ENCODE measurements around the gene TNIP1. TPM values are rescaled to one million over a fixed set of nuclear protein-coding genes. Genes with fewer than 3 reads are reported as not detected.

TNIP1 gene
- total and polyA plus RNA-seq, 2 experiments from 2014 or later = 57.0 to 64.6 TPM

GRCh38 chr5:151056379-151057325 lies 24.2 kb downstream of the TNIP1 start:
- Histone ChIP-seq H3K9me2 (replicated peaks; ENCODE audit: insufficient read depth) (no peaks in the 10 kb centered on the region), H3K4me1 (ENCODE audit: insufficient read depth) (peaks cover 6% of the 10 kb centered on the region), H3K27ac (no peak overlapping the region), H3K27me3 (no peaks in the 10 kb centered on the region), H3K4me3 (no peak overlapping the region), H4K20me1 (ENCODE audit: insufficient read depth, poor library complexity, severe bottlenecking) (no peaks in the 10 kb centered on the region), H2AFZ (no peak overlapping the region), H3K36me3 (replicated peaks; ENCODE audit: insufficient read depth, low read depth) (no peaks in the 10 kb centered on the region), H3K79me2 (peaks cover 2% of the 10 kb centered on the region), H3K9me3 (ENCODE audit: low read depth) (no peaks in the 10 kb centered on the region), H3K4me2 (no peak overlapping the region)
- TF ChIP-seq EZH2phosphoT487 (IDR thresholded peaks at IDR 0.05; ENCODE audit: low read depth, severe bottlenecking, unreplicated experiment) = no peak
- no peak for TF ChIP-seq CTCF (IDR thresholded peaks at IDR 0.05; ENCODE audit: poor library complexity)
- TF ChIP-seq EZH2 (IDR thresholded peaks at IDR 0.05; ENCODE audit: borderline replicate concordance) = no peak
- WGBS (ENCODE audit: low lambda C conversion rate, missing lambda C conversion rate) = 98% methylated on average over 25 of the region's 25 CpGs
- DNase-seq (ENCODE audit: low spot score) = no peak

- Histone ChIP-seq H3K4me3 (no peak overlapping the region), H3K9me2 (replicated peaks; ENCODE audit: insufficient read depth) (no peaks in the 10 kb centered on the region), H4K20me1 (ENCODE audit: insufficient read depth, poor library complexity, severe bottlenecking) (no peaks in the 10 kb centered on the region), H3K79me2 (no peaks in the 10 kb centered on the region), H3K9me3 (ENCODE audit: low read depth) (no peaks in the 10 kb centered on the region), H3K4me1 (ENCODE audit: insufficient read depth) (peaks cover 6% of the 10 kb centered on the region), H3K4me2 (no peak overlapping the region), H3K27me3 (no peaks in the 10 kb centered on the region), H2AFZ (no peak overlapping the region), H3K27ac (peak overlapping the region; percentile 83), H3K36me3 (replicated peaks; ENCODE audit: insufficient read depth, low read depth) (no peaks in the 10 kb centered on the region)
- TF ChIP-seq EZH2phosphoT487 (IDR thresholded peaks at IDR 0.05; ENCODE audit: low read depth, severe bottlenecking, unreplicated experiment) = no peak
- no peak for TF ChIP-seq EZH2 (IDR thresholded peaks at IDR 0.05; ENCODE audit: borderline replicate concordance)
- TF ChIP-seq CTCF (IDR thresholded peaks at IDR 0.05; ENCODE audit: poor library complexity) = no peak
- WGBS (ENCODE audit: low lambda C conversion rate, missing lambda C conversion rate) = 81% methylated on average over 5 of the region's 6 CpGs
- DNase-seq (ENCODE audit: low spot score) = no peak
Measured at GRCh38 chr5:151055336-151055735, 25.5 kb downstream of the TNIP1 start.

GRCh38 chr5:151054709-151055108 lies 26.1 kb downstream of the TNIP1 start:
- peak overlapping the region; percentile 83 for H3K27ac ChIP-seq
- H3K9me3 ChIP-seq (ENCODE audit: low read depth) = no peaks in the 10 kb centered on the region
- H2AFZ ChIP-seq = no peak overlapping the region
- TF ChIP-seq CTCF (IDR thresholded peaks at IDR 0.05; ENCODE audit: poor library complexity) (no peak), EZH2phosphoT487 (IDR thresholded peaks at IDR 0.05; ENCODE audit: low read depth, severe bottlenecking, unreplicated experiment) (no peak), EZH2 (IDR thresholded peaks at IDR 0.05; ENCODE audit: borderline replicate concordance) (no peak)
- no peak overlapping the region for H3K4me2 ChIP-seq
- no peaks in the 10 kb centered on the region for H3K79me2 ChIP-seq
- H4K20me1 ChIP-seq (ENCODE audit: insufficient read depth, poor library complexity, severe bottlenecking) = no peaks in the 10 kb centered on the region
- H3K4me3 ChIP-seq = no peak overlapping the region
- no peaks in the 10 kb centered on the region for H3K9me2 ChIP-seq (replicated peaks; ENCODE audit: insufficient read depth)
- H3K27me3 ChIP-seq = no peaks in the 10 kb centered on the region
- no peaks in the 10 kb centered on the region for H3K36me3 ChIP-seq (replicated peaks; ENCODE audit: insufficient read depth, low read depth)
- DNase-seq (ENCODE audit: low spot score) = no peak
- WGBS (ENCODE audit: low lambda C conversion rate, missing lambda C conversion rate) = 80% methylated on average over 3 of the region's 3 CpGs
- peaks cover 6% of the 10 kb centered on the region for H3K4me1 ChIP-seq (ENCODE audit: insufficient read depth)
